Keratinocyte (primary cell): ENCODE data around the gene GHRL.

Source experiments
- EZH2 ChIP-seq: IDR thresholded peaks from one replicate; pipeline ENCODE4 v1.6.1; 2012; ENCODE audit warnings: inconsistent platforms, mild to moderate bottlenecking, low read length, moderate library complexity
- TF ChIP-seq, protein P1 (sequence below), 3 experiments: IDR thresholded peaks in 1 of 3; conservative IDR thresholded peaks in 1 of 3; optimal IDR thresholded peaks in 1 of 3; 2 replicates in 2 of 3; 3 replicates in 1 of 3; pipeline versions ENCODE3 to v1.5.1; 2011; ENCODE audit warnings: low read length in 3 of 3, mild to moderate bottlenecking in 3 of 3, moderate library complexity in 2 of 3, control low read depth in 1 of 3, inconsistent platforms in 1 of 3; ENCODE audit not compliant: insufficient read depth in 2 of 3; ENCODE audit errors: extremely low read depth in 1 of 3

DNA sequence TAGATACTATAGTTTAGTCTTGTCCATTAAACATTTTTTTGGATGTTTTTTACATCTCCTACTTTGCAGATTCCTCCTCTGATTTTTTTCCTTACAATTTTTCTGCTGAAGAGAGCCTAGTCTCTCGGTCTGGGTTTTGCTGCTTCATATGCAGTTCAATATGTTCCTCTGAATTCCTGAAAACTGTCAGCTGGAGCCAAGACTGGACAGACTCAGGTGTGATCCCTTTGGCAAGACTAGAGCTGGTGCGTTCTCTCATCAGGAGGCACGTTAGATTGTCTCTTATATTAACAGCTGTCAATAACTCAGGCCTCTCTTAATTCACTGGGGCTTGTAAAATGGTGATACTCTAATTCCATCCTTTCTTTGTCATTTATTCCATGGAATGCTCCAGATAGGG is 13.4 kb upstream of the GHRL start:
- TF ChIP-seq, protein P1, sequence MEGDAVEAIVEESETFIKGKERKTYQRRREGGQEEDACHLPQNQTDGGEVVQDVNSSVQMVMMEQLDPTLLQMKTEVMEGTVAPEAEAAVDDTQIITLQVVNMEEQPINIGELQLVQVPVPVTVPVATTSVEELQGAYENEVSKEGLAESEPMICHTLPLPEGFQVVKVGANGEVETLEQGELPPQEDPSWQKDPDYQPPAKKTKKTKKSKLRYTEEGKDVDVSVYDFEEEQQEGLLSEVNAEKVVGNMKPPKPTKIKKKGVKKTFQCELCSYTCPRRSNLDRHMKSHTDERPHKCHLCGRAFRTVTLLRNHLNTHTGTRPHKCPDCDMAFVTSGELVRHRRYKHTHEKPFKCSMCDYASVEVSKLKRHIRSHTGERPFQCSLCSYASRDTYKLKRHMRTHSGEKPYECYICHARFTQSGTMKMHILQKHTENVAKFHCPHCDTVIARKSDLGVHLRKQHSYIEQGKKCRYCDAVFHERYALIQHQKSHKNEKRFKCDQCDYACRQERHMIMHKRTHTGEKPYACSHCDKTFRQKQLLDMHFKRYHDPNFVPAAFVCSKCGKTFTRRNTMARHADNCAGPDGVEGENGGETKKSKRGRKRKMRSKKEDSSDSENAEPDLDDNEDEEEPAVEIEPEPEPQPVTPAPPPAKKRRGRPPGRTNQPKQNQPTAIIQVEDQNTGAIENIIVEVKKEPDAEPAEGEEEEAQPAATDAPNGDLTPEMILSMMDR (optimal IDR thresholded peaks at IDR 0.05 in 1 of 3, IDR thresholded peaks at IDR 0.05 in 1 of 3, conservative IDR thresholded peaks at IDR 0.05 in 1 of 3; ENCODE audit: extremely low read depth in 1 of 3, insufficient read depth in 2 of 3, low read length in 3 of 3), result no peak
- TF ChIP-seq EZH2, result no peak
